Measurements from ENCODE around the gene TNFRSF9. TPM values are rescaled to one million over a fixed set of nuclear protein-coding genes. Genes with fewer than 3 reads are reported as not detected.

The TNFRSF9 gene
- total RNA-seq = under 1 TPM in 2 of 4 donors, not detected in 2; 0.15 to 0.19 TPM

GRCh38 chr1:7940745-7941436 lies at the start of gene TNFRSF9:
TNFRSF9 (minus strand) TSS chr1:7940839; CDS start chr1:7939994, 845 bp downstream.
- no peak within 1 kb of the TSS for H3K4me3 ChIP-seq
- no peaks in the 10 kb centered on the region for H3K9me3 ChIP-seq
- H3K36me3 ChIP-seq = no peaks in the 10 kb centered on the region

DNA sequence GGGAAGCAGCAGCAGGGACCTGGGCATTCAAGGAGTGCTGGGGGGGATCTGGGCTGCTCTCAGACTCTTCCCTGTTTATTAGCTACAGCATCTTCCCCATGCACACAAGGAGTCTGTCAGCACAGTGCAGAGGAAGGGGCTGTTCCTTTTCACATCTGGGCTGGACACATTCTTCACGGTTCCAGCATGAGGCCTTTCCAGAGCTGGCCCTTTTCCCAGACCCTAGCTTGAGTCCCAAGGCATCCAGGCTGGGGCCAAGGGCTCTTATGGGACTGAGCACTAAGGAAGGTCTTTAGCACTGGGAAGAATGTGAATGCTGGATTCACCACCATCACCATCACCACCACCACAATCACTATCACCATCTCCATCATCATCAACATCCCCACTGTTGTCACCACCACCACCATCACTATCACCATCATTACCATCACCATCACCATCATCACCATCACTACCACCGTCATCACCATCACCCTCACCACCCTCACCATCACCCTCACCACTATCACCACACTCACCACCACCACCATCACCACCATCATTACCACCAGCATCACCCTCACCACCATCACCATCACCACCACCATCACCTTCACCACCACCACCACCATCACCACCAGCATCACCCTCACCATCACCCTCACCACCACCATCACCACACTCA lies 49.3 kb upstream of the TNFRSF9 start:
- no peaks in the 10 kb centered on the region for H3K9me3 ChIP-seq
- H3K36me3 ChIP-seq = peaks cover 2 to 28% (median 13%) of the 10 kb centered on the region in 3 donors
- no peak for DNase-seq
- peak overlapping the region in 1 of 4 donors; percentile 9 for H3K27ac ChIP-seq
- 63 to 73% methylated on average over 2 of the region's 2 CpGs for WGBS, 2 donors
- H3K4me1 ChIP-seq = no peaks in the 10 kb centered on the region
- H3K27me3 ChIP-seq = no peaks in the 10 kb centered on the region
- TF ChIP-seq, protein P1, sequence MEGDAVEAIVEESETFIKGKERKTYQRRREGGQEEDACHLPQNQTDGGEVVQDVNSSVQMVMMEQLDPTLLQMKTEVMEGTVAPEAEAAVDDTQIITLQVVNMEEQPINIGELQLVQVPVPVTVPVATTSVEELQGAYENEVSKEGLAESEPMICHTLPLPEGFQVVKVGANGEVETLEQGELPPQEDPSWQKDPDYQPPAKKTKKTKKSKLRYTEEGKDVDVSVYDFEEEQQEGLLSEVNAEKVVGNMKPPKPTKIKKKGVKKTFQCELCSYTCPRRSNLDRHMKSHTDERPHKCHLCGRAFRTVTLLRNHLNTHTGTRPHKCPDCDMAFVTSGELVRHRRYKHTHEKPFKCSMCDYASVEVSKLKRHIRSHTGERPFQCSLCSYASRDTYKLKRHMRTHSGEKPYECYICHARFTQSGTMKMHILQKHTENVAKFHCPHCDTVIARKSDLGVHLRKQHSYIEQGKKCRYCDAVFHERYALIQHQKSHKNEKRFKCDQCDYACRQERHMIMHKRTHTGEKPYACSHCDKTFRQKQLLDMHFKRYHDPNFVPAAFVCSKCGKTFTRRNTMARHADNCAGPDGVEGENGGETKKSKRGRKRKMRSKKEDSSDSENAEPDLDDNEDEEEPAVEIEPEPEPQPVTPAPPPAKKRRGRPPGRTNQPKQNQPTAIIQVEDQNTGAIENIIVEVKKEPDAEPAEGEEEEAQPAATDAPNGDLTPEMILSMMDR (IDR thresholded peaks at IDR 0.05) = no peak
- no peak for TF ChIP-seq POLR2A (IDR thresholded peaks at IDR 0.05)
- intact Hi-C loops (cut with DNase I) = loop anchor here (10.0 kb wide), 1 partner anchor 325 kb away; the partner anchor contains the start of gene SLC45A1
- no peak overlapping the region for H3K4me3 ChIP-seq

More at GRCh38 chr1:7940745-7941436, at the start of gene TNFRSF9:
- intact Hi-C loops (cut with DNase I) = no loop called here
- H3K27me3 ChIP-seq = peaks cover 0 to 69% (median 0%) of the 10 kb centered on the region in 4 donors
- DNase-seq = no peak
- 48 to 52% methylated on average over 11 to 14 of the region's 14 CpGs for WGBS, 2 donors
- TF ChIP-seq, protein P1 (IDR thresholded peaks at IDR 0.05) = no peak
- no peak for TF ChIP-seq POLR2A (IDR thresholded peaks at IDR 0.05)
- H3K27ac ChIP-seq = no peak within 1 kb of the TSS
- H3K4me1 ChIP-seq = peaks cover 0 to 22% (median 7%) of the 10 kb centered on the region in 3 donors

DNA sequence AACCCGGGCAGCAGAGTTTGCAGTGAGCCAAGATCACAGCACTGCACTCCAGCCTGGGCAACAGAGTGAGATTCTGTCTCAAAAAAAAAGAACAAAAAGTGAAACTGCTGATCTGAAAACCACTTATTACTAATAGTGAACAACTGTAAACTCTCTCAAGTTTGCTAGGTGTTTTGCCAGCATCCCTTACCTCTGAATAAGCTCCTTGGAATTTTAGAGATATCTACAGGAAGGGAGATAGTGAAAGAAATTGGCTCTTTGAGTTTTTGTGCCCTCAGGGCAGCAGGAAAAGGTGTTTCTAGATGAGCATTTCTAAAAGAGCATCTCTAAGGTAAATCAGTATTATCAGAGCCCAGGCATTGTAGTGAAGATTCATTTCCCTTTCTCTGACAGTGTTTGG lies 47.9 kb upstream of the TNFRSF9 start:
- H3K27ac ChIP-seq = no peak overlapping the region
- no peaks in the 10 kb centered on the region for H3K27me3 ChIP-seq
- no peaks in the 10 kb centered on the region for H3K9me3 ChIP-seq
- TF ChIP-seq, protein P1 (IDR thresholded peaks at IDR 0.05) = no peak
- TF ChIP-seq POLR2A (IDR thresholded peaks at IDR 0.05) = no peak
- WGBS, 2 donors = 60 to 79% methylated on average over 1 of the region's 1 CpG
- DNase-seq = no peak
- intact Hi-C loops (cut with DNase I) = loop anchor here (10.0 kb wide), 1 partner anchor 326 kb away; the partner anchor contains the start of gene SLC45A1
- peaks cover 6 to 41% (median 15%) of the 10 kb centered on the region in 3 donors for H3K36me3 ChIP-seq
- H3K4me1 ChIP-seq = no peaks in the 10 kb centered on the region
- H3K4me3 ChIP-seq = no peak overlapping the region

GRCh38 chr1:7987528-7987927 lies 46.9 kb upstream of the TNFRSF9 start:
- DNase-seq = no peak
- intact Hi-C loops (cut with DNase I) = loop anchor here (10.0 kb wide), 1 partner anchor 327 kb away; the partner anchor contains the start of gene SLC45A1
- H3K4me3 ChIP-seq = no peak overlapping the region
- no peak overlapping the region for H3K27ac ChIP-seq
- no peak for TF ChIP-seq POLR2A (IDR thresholded peaks at IDR 0.05)
- TF ChIP-seq, protein P1 (IDR thresholded peaks at IDR 0.05) = no peak
- H3K9me3 ChIP-seq = no peaks in the 10 kb centered on the region
- 93 to 100% methylated on average over 5 of the region's 7 CpGs for WGBS, 2 donors
- H3K4me1 ChIP-seq = peaks cover 0 to 5% (median 1%) of the 10 kb centered on the region in 3 donors
- H3K27me3 ChIP-seq = no peaks in the 10 kb centered on the region
- peaks cover 14 to 49% (median 21%) of the 10 kb centered on the region in 3 donors for H3K36me3 ChIP-seq

Data from esophagus squamous epithelium (tissue), 5 donors.